CD14-positive monocyte (primary cell): ENCODE results near the gene MTCL3.
A peak's percentile ranks its signal among the peaks of the same experiment; 100 is the strongest.

Experiments used
- DNase-seq, 3 donors: peaks; one replicate each; pipeline ENCODE4 v3.0.0-alpha.2; 2011 to 2022
- H2AFZ ChIP-seq: 2 replicates; pipeline ENCODE4 v1.6.0; 2012; ENCODE audit warnings: mild to moderate bottlenecking, low read depth, low read length, inconsistent platforms; ENCODE audit not compliant: insufficient read depth, poor library complexity, severe bottlenecking
- H3K27ac ChIP-seq, 2 donors: 1 replicate in 1 of 2; 2 replicates in 1 of 2; pipeline ENCODE4 v1.5.1; 2012 to 2013; ENCODE audit warnings: low read length in 2 of 2, control low read depth in 1 of 2, inconsistent platforms in 1 of 2, low read depth in 1 of 2, mild to moderate bottlenecking in 1 of 2
- H3K27me3 ChIP-seq, 2 donors: one replicate each; pipeline versions ENCODE4 v1.6.0 to v1.6.1; 2011 to 2013; ENCODE audit warnings: low read length in 2 of 2; ENCODE audit not compliant: control insufficient read depth in 2 of 2, insufficient read depth in 2 of 2
- H3K36me3 ChIP-seq, 2 donors: replicated peaks in 1 of 2; 1 replicate in 1 of 2; 2 replicates in 1 of 2; pipeline versions ENCODE4 v1.5.1 to v1.6.1; 2012 to 2013; ENCODE audit warnings: low read length in 2 of 2, control low read depth in 1 of 2, inconsistent platforms in 1 of 2, mild to moderate bottlenecking in 1 of 2; ENCODE audit not compliant: insufficient read depth in 2 of 2, control insufficient read depth in 1 of 2
- H3K4me1 ChIP-seq, 2 donors: 1 replicate in 1 of 2; 2 replicates in 1 of 2; pipeline versions ENCODE4 v1.5.1 to v1.6.1; 2012 to 2013; ENCODE audit warnings: low read length in 2 of 2, control low read depth in 1 of 2, inconsistent platforms in 1 of 2, mild to moderate bottlenecking in 1 of 2, moderate library complexity in 1 of 2; ENCODE audit not compliant: insufficient read depth in 2 of 2, control insufficient read depth in 1 of 2
- H3K4me2 ChIP-seq: replicated peaks from 2 replicates; pipeline ENCODE3; 2012; ENCODE audit warnings: low read length, moderate library complexity, mild to moderate bottlenecking; ENCODE audit not compliant: poor library complexity, severe bottlenecking; ENCODE audit errors: extremely low read depth
- H3K4me3 ChIP-seq, 3 experiments: fragments of 200-600 bp in 1 of 3; sonication (generic) in 1 of 3; replicated peaks in 1 of 3; 1 replicate in 2 of 3; 2 replicates in 1 of 3; pipeline ENCODE4 v1.5.1; 2011 to 2013; ENCODE audit warnings: low read length in 3 of 3, mild to moderate bottlenecking in 3 of 3, control low read depth in 2 of 3, low read depth in 2 of 3, inconsistent platforms in 1 of 3, moderate library complexity in 1 of 3
- H3K79me2 ChIP-seq: 2 replicates; pipeline ENCODE4 v1.6.0; 2012; ENCODE audit warnings: mild to moderate bottlenecking, control low read depth, inconsistent platforms, low read length, moderate library complexity; ENCODE audit not compliant: insufficient read depth
- H3K9ac ChIP-seq: 2 replicates; pipeline ENCODE4 v1.6.0; 2017; ENCODE audit warnings: low read length, mild to moderate bottlenecking; ENCODE audit not compliant: insufficient read depth, poor library complexity, severe bottlenecking
- H3K9me3 ChIP-seq, 2 donors: replicated peaks in 1 of 2; 1 replicate in 1 of 2; 2 replicates in 1 of 2; pipeline versions ENCODE4 v1.5.1 to v1.6.1; 2012 to 2013; ENCODE audit warnings: low read length in 2 of 2, control low read depth in 1 of 2; ENCODE audit not compliant: control insufficient read depth in 1 of 2, insufficient read depth in 1 of 2
- H4K20me1 ChIP-seq: 2 replicates; pipeline ENCODE4 v1.6.0; 2012; ENCODE audit warnings: mild to moderate bottlenecking, low read length, control low read depth, moderate library complexity; ENCODE audit not compliant: insufficient read depth
- H3K27ac Mint-ChIP-seq, 7 donors: one replicate each; pipeline ENCODE4 v1.8.0; 2020; ENCODE audit warnings: mild to moderate bottlenecking in 7 of 7, mixed read lengths in 7 of 7, moderate library complexity in 6 of 7, inconsistent platforms in 2 of 7
- H3K27me3 Mint-ChIP-seq, 3 donors: one replicate each; pipeline ENCODE4 v1.8.0; 2021 to 2022; ENCODE audit warnings: low read depth in 3 of 3, mild to moderate bottlenecking in 3 of 3, mixed read lengths in 3 of 3, moderate library complexity in 3 of 3, inconsistent platforms in 1 of 3
- H3K36me3 Mint-ChIP-seq, 2 donors: one replicate each; pipeline ENCODE4 v1.8.0; 2020; ENCODE audit warnings: mixed read lengths in 2 of 2, inconsistent platforms in 1 of 2, mild to moderate bottlenecking in 1 of 2
- H3K4me1 Mint-ChIP-seq: one replicate; pipeline ENCODE4 v1.8.0; 2020; ENCODE audit warnings: mild to moderate bottlenecking, mixed read lengths
- H3K4me3 Mint-ChIP-seq, 2 donors: one replicate each; pipeline ENCODE4 v1.8.0; 2020; ENCODE audit warnings: mild to moderate bottlenecking in 2 of 2, mixed read lengths in 2 of 2, moderate library complexity in 1 of 2
- H3K9me3 Mint-ChIP-seq, 7 donors: one replicate each; pipeline ENCODE4 v1.8.0; 2020 to 2022; ENCODE audit warnings: mixed read lengths in 7 of 7, mild to moderate bottlenecking in 6 of 7, moderate library complexity in 6 of 7, inconsistent platforms in 2 of 7
- CTCF ChIP-seq: fragments of 200-600 bp; IDR thresholded peaks from one replicate; pipeline ENCODE4 v1.8.0; 2022; ENCODE audit warnings: antibody characterized with exemption, mild to moderate bottlenecking
- WGBS: methylation state at CpG from one replicate; pipeline ENCODE4 v1.1.5; 2013; ENCODE audit warnings: missing lambda C conversion rate; ENCODE audit not compliant: insufficient coverage; 5-methylcytosine and 5-hydroxymethylcytosine counted together
- intact Hi-C, 2 donors: fragments of 100-400 bp; cut with micrococcal nuclease; formaldehyde crosslinking; loops; one replicate each; pipeline versions ENCODE4 v1.15.0 to v1.15.1; 2023

Gene MTCL3

GRCh38 chr6:127518710-127519468 is at the start of gene MTCL3:
Gene MTCL3 (minus strand): TSS chr6:127519335.
- H3K36me3 Mint-ChIP-seq, result peaks cover 9 to 20% of the 10 kb centered on the region in 2 donors
- no peak within 1 kb of the TSS for H3K9ac ChIP-seq
- no peak within 1 kb of the TSS for H2AFZ ChIP-seq
- H3K4me3 Mint-ChIP-seq, result peak within 1 kb of the TSS; percentile 20 to 81
- intact Hi-C loops, result loop anchor here in 1 of 2 donors (10.0 kb wide), 1 partner anchor 64 kb away; the partner anchor contains the start of gene KIAA0408
- H3K4me3 ChIP-seq, result no peak within 1 kb of the TSS
- WGBS, result 6% methylated on average over 32 of the region's 42 CpGs
- H3K9me3 ChIP-seq, result peaks cover 0 to 31% of the 10 kb centered on the region in 2 donors
- H3K27me3 Mint-ChIP-seq, result peaks cover 63 to 78% (median 67%) of the 10 kb centered on the region in 3 donors
- H3K27ac ChIP-seq, result no peak within 1 kb of the TSS
- H3K4me2 ChIP-seq, result peak within 1 kb of the TSS; percentile 20
- no peaks in the 10 kb centered on the region for H4K20me1 ChIP-seq
- no peaks in the 10 kb centered on the region for H3K79me2 ChIP-seq
- peaks cover 36% of the 10 kb centered on the region for H3K4me1 Mint-ChIP-seq
- H3K27me3 ChIP-seq, result peaks cover 73 to 97% of the 10 kb centered on the region in 2 donors
- H3K27ac Mint-ChIP-seq, result no peak within 1 kb of the TSS
- TF ChIP-seq CTCF, result no peak
- H3K36me3 ChIP-seq, result no peaks in the 10 kb centered on the region
- peaks cover 28 to 29% of the 10 kb centered on the region in 2 donors for H3K4me1 ChIP-seq
- peaks cover 0 to 27% (median 19%) of the 10 kb centered on the region in 7 donors for H3K9me3 Mint-ChIP-seq
- DNase-seq, result peak in 1 of 3 donors; percentile 8

GRCh38 chr6:127567476-127567875 is 48.3 kb upstream of the MTCL3 start:
- no peak overlapping the region for H3K9ac ChIP-seq
- no peak overlapping the region for H3K4me3 ChIP-seq
- no peak for TF ChIP-seq CTCF
- intact Hi-C loops, result no loop called here
- H3K36me3 ChIP-seq, result no peaks in the 10 kb centered on the region
- H3K27ac ChIP-seq, result no peak overlapping the region
- peaks cover 0 to 4% (median 3%) of the 10 kb centered on the region in 3 donors for H3K27me3 Mint-ChIP-seq
- H2AFZ ChIP-seq, result no peak overlapping the region
- no peak overlapping the region for H3K27ac Mint-ChIP-seq
- H3K36me3 Mint-ChIP-seq, result no peaks in the 10 kb centered on the region
- WGBS, result 22% methylated on average over 1 of the region's 2 CpGs
- no peaks in the 10 kb centered on the region for H4K20me1 ChIP-seq
- no peak overlapping the region for H3K4me3 Mint-ChIP-seq
- no peaks in the 10 kb centered on the region for H3K9me3 ChIP-seq
- no peaks in the 10 kb centered on the region for H3K4me1 Mint-ChIP-seq
- H3K4me2 ChIP-seq, result no peak overlapping the region
- no peak for DNase-seq
- no peaks in the 10 kb centered on the region for H3K27me3 ChIP-seq
- no peaks in the 10 kb centered on the region for H3K79me2 ChIP-seq
- H3K9me3 Mint-ChIP-seq, result peaks cover 0 to 6% (median 0%) of the 10 kb centered on the region in 7 donors
- no peaks in the 10 kb centered on the region for H3K4me1 ChIP-seq
